CD14-positive monocyte (primary cell): Measurements from ENCODE around the gene PIK3R2. TPM values are rescaled to one million over a fixed set of nuclear protein-coding genes. Genes with fewer than 3 reads are reported as not detected.
A peak's percentile ranks its signal among the peaks of the same experiment; 100 is the strongest.

ENCODE experiments used
- DNase-seq, 3 donors: peaks; one replicate each; pipeline ENCODE4 v3.0.0-alpha.2; 2011 to 2022
- H2AFZ ChIP-seq: 2 replicates; pipeline ENCODE4 v1.6.0; 2012; ENCODE audit warnings: mild to moderate bottlenecking, low read depth, low read length, inconsistent platforms; ENCODE audit not compliant: insufficient read depth, poor library complexity, severe bottlenecking
- H3K27ac ChIP-seq, 2 donors: 1 replicate in 1 of 2; 2 replicates in 1 of 2; pipeline ENCODE4 v1.5.1; 2012 to 2013; ENCODE audit warnings: low read length in 2 of 2, control low read depth in 1 of 2, inconsistent platforms in 1 of 2, low read depth in 1 of 2, mild to moderate bottlenecking in 1 of 2
- H3K27me3 ChIP-seq, 2 donors: one replicate each; pipeline versions ENCODE4 v1.6.0 to v1.6.1; 2011 to 2013; ENCODE audit warnings: low read length in 2 of 2; ENCODE audit not compliant: control insufficient read depth in 2 of 2, insufficient read depth in 2 of 2
- H3K36me3 ChIP-seq, 2 donors: replicated peaks in 1 of 2; 1 replicate in 1 of 2; 2 replicates in 1 of 2; pipeline versions ENCODE4 v1.5.1 to v1.6.1; 2012 to 2013; ENCODE audit warnings: low read length in 2 of 2, control low read depth in 1 of 2, inconsistent platforms in 1 of 2, mild to moderate bottlenecking in 1 of 2; ENCODE audit not compliant: insufficient read depth in 2 of 2, control insufficient read depth in 1 of 2
- H3K4me1 ChIP-seq, 2 donors: 1 replicate in 1 of 2; 2 replicates in 1 of 2; pipeline versions ENCODE4 v1.5.1 to v1.6.1; 2012 to 2013; ENCODE audit warnings: low read length in 2 of 2, control low read depth in 1 of 2, inconsistent platforms in 1 of 2, mild to moderate bottlenecking in 1 of 2, moderate library complexity in 1 of 2; ENCODE audit not compliant: insufficient read depth in 2 of 2, control insufficient read depth in 1 of 2
- H3K4me2 ChIP-seq: replicated peaks from 2 replicates; pipeline ENCODE3; 2012; ENCODE audit warnings: low read length, moderate library complexity, mild to moderate bottlenecking; ENCODE audit not compliant: poor library complexity, severe bottlenecking; ENCODE audit errors: extremely low read depth
- H3K4me3 ChIP-seq, 3 experiments: fragments of 200-600 bp in 1 of 3; sonication (generic) in 1 of 3; replicated peaks in 1 of 3; 1 replicate in 2 of 3; 2 replicates in 1 of 3; pipeline ENCODE4 v1.5.1; 2011 to 2013; ENCODE audit warnings: low read length in 3 of 3, mild to moderate bottlenecking in 3 of 3, control low read depth in 2 of 3, low read depth in 2 of 3, inconsistent platforms in 1 of 3, moderate library complexity in 1 of 3
- H3K79me2 ChIP-seq: 2 replicates; pipeline ENCODE4 v1.6.0; 2012; ENCODE audit warnings: mild to moderate bottlenecking, control low read depth, inconsistent platforms, low read length, moderate library complexity; ENCODE audit not compliant: insufficient read depth
- H3K9ac ChIP-seq: 2 replicates; pipeline ENCODE4 v1.6.0; 2017; ENCODE audit warnings: low read length, mild to moderate bottlenecking; ENCODE audit not compliant: insufficient read depth, poor library complexity, severe bottlenecking
- H3K9me3 ChIP-seq, 2 donors: replicated peaks in 1 of 2; 1 replicate in 1 of 2; 2 replicates in 1 of 2; pipeline versions ENCODE4 v1.5.1 to v1.6.1; 2012 to 2013; ENCODE audit warnings: low read length in 2 of 2, control low read depth in 1 of 2; ENCODE audit not compliant: control insufficient read depth in 1 of 2, insufficient read depth in 1 of 2
- H4K20me1 ChIP-seq: 2 replicates; pipeline ENCODE4 v1.6.0; 2012; ENCODE audit warnings: mild to moderate bottlenecking, low read length, control low read depth, moderate library complexity; ENCODE audit not compliant: insufficient read depth
- H3K27ac Mint-ChIP-seq, 7 donors: one replicate each; pipeline ENCODE4 v1.8.0; 2020; ENCODE audit warnings: mild to moderate bottlenecking in 7 of 7, mixed read lengths in 7 of 7, moderate library complexity in 6 of 7, inconsistent platforms in 2 of 7
- H3K27me3 Mint-ChIP-seq, 3 donors: one replicate each; pipeline ENCODE4 v1.8.0; 2021 to 2022; ENCODE audit warnings: low read depth in 3 of 3, mild to moderate bottlenecking in 3 of 3, mixed read lengths in 3 of 3, moderate library complexity in 3 of 3, inconsistent platforms in 1 of 3
- H3K36me3 Mint-ChIP-seq, 2 donors: one replicate each; pipeline ENCODE4 v1.8.0; 2020; ENCODE audit warnings: mixed read lengths in 2 of 2, inconsistent platforms in 1 of 2, mild to moderate bottlenecking in 1 of 2
- H3K4me1 Mint-ChIP-seq: one replicate; pipeline ENCODE4 v1.8.0; 2020; ENCODE audit warnings: mild to moderate bottlenecking, mixed read lengths
- H3K4me3 Mint-ChIP-seq, 2 donors: one replicate each; pipeline ENCODE4 v1.8.0; 2020; ENCODE audit warnings: mild to moderate bottlenecking in 2 of 2, mixed read lengths in 2 of 2, moderate library complexity in 1 of 2
- H3K9me3 Mint-ChIP-seq, 7 donors: one replicate each; pipeline ENCODE4 v1.8.0; 2020 to 2022; ENCODE audit warnings: mixed read lengths in 7 of 7, mild to moderate bottlenecking in 6 of 7, moderate library complexity in 6 of 7, inconsistent platforms in 2 of 7
- WGBS: methylation state at CpG from one replicate; pipeline ENCODE4 v1.1.5; 2013; ENCODE audit warnings: missing lambda C conversion rate; ENCODE audit not compliant: insufficient coverage; 5-methylcytosine and 5-hydroxymethylcytosine counted together
- intact Hi-C, 2 donors: fragments of 100-400 bp; cut with micrococcal nuclease; formaldehyde crosslinking; loops; one replicate each; pipeline versions ENCODE4 v1.15.0 to v1.15.1; 2023
- polyA plus RNA-seq, 3 donors: library from polyadenylated mRNA; depleted of rRNA in 1 of 3; unstranded in 2 of 3; stranded (reverse) in 1 of 3; fragments of 300-500 nt in 2 of 3; fragments of >200 nt in 1 of 3; fragmentation: Illumina TruSeq in 2 of 3; gene quantifications; 1 replicate in 2 of 3; 2 replicates in 1 of 3; pipeline ENCODE4 v1.2.3, GENCODE V29; 2012 to 2021
- TF ChIP-seq, protein P1 (sequence below): fragments of 200-600 bp; IDR thresholded peaks from one replicate; pipeline ENCODE4 v1.8.0; 2022; ENCODE audit warnings: antibody characterized with exemption, mild to moderate bottlenecking

PIK3R2 gene
- polyA plus RNA-seq, 3 donors = 0.99 to 7.7 (median 2.0) TPM

- Mint-ChIP-seq H3K36me3 (peaks cover 14 to 32% of the 10 kb centered on the region in 2 donors), H3K4me3 (peak overlapping the region; percentile 87 to 90), H3K27ac (peak overlapping the region in 3 of 7 donors; percentile 57 to 70 (median 64)), H3K9me3 (no peaks in the 10 kb centered on the region), H3K4me1 (peaks cover 37% of the 10 kb centered on the region), H3K27me3 (peaks cover 0 to 2% (median 1%) of the 10 kb centered on the region in 3 donors)
- peaks cover 23 to 30% of the 10 kb centered on the region in 2 donors for H3K36me3 ChIP-seq
- peak overlapping the region; percentile 98 for H3K4me2 ChIP-seq
- peak overlapping the region; percentile 91 for H2AFZ ChIP-seq
- TF ChIP-seq, protein P1, sequence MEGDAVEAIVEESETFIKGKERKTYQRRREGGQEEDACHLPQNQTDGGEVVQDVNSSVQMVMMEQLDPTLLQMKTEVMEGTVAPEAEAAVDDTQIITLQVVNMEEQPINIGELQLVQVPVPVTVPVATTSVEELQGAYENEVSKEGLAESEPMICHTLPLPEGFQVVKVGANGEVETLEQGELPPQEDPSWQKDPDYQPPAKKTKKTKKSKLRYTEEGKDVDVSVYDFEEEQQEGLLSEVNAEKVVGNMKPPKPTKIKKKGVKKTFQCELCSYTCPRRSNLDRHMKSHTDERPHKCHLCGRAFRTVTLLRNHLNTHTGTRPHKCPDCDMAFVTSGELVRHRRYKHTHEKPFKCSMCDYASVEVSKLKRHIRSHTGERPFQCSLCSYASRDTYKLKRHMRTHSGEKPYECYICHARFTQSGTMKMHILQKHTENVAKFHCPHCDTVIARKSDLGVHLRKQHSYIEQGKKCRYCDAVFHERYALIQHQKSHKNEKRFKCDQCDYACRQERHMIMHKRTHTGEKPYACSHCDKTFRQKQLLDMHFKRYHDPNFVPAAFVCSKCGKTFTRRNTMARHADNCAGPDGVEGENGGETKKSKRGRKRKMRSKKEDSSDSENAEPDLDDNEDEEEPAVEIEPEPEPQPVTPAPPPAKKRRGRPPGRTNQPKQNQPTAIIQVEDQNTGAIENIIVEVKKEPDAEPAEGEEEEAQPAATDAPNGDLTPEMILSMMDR = no peak
- peak overlapping the region; percentile 95 for H3K9ac ChIP-seq
- no peaks in the 10 kb centered on the region for H3K27me3 ChIP-seq
- DNase-seq = no peak
- H3K4me1 ChIP-seq = peaks cover 31 to 44% of the 10 kb centered on the region in 2 donors
- H3K27ac ChIP-seq = peak overlapping the region in 1 of 2 donors; percentile 94
- intact Hi-C loops = loop anchor here (5.0 to 10.0 kb wide), 4 partner anchors 36 to 146 kb away; partner anchors contain the start of genes ARRDC2 (in 1 of the 2), MPV17L2 (in 1 of the 2) and RAB3A (in 1 of the 2)
- H3K79me2 ChIP-seq = peaks cover 13% of the 10 kb centered on the region
- peaks cover 37% of the 10 kb centered on the region for H4K20me1 ChIP-seq
- H3K4me3 ChIP-seq = peak overlapping the region; percentile 65 to 92 (median 67)
- no peaks in the 10 kb centered on the region for H3K9me3 ChIP-seq
- WGBS = 2% methylated on average over 32 of the region's 38 CpGs
Measured at GRCh38 chr19:18153556-18154134, 682 bp downstream of the PIK3R2 start.

- peaks cover 8 to 18% of the 10 kb centered on the region in 2 donors for H3K36me3 Mint-ChIP-seq
- WGBS = 96% methylated on average over 31 of the region's 43 CpGs
- H3K4me1 ChIP-seq = peaks cover 31 to 46% of the 10 kb centered on the region in 2 donors
- H3K27me3 Mint-ChIP-seq = peaks cover 0 to 2% (median 1%) of the 10 kb centered on the region in 3 donors
- no peak overlapping the region for H3K9ac ChIP-seq
- no peak overlapping the region for H3K4me3 Mint-ChIP-seq
- no peak overlapping the region for H3K27ac ChIP-seq
- TF ChIP-seq, protein P1 = no peak
- no peaks in the 10 kb centered on the region for H3K27me3 ChIP-seq
- H3K27ac Mint-ChIP-seq = no peak overlapping the region
- H3K4me3 ChIP-seq = no peak overlapping the region
- peaks cover 13% of the 10 kb centered on the region for H3K79me2 ChIP-seq
- peaks cover 10 to 15% of the 10 kb centered on the region in 2 donors for H3K36me3 ChIP-seq
- DNase-seq = peak in 1 of 3 donors; percentile 8
- no peaks in the 10 kb centered on the region for H3K9me3 Mint-ChIP-seq
- H4K20me1 ChIP-seq = peaks cover 37% of the 10 kb centered on the region
- peaks cover 38% of the 10 kb centered on the region for H3K4me1 Mint-ChIP-seq
- no peaks in the 10 kb centered on the region for H3K9me3 ChIP-seq
- H3K4me2 ChIP-seq = no peak overlapping the region
- intact Hi-C loops = loop anchor here in 1 of 2 donors (10.0 kb wide), 1 partner anchor 49 kb away; the partner anchor contains the start of gene RAB3A
- H2AFZ ChIP-seq = no peak overlapping the region
Measured at GRCh38 chr19:18155095-18156087, 2.4 kb downstream of the PIK3R2 start.
